Measurements from ENCODE around the gene CROCC2.

DNA sequence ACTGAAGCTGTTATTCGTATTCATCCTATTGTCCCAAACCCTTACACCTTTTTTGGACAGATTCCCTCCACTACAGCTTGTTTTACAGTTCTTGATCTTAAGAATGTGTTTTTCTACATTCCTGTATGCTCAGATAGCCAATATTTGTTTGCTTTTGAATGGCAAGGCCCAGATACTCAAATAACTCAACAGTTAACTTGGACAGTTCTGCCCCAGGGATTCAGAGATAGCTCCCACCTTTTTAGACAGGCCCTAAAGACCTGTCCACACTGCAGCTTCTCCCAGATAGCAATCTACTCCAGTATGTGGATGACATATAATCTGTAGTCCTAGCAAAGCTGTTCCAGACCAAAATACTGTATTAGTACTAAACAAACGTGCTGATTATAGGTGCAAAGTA is 44.6 kb upstream of the CROCC2 start:
- no peak for TF ChIP-seq EZH2phosphoT487 (IDR thresholded peaks at IDR 0.05; ENCODE audit: borderline replicate concordance, low read length)
- TF ChIP-seq CTCF (IDR thresholded peaks at IDR 0.05; ENCODE audit: low read depth, low read length, poor library complexity, severe bottlenecking) = no peak
